Left ventricle myocardium superior (tissue), 1 donor: ENCODE results near the gene HIBADH. TPM values are rescaled to one million over a fixed set of nuclear protein-coding genes. Genes with fewer than 3 reads are reported as not detected.

ENCODE experiments used
- ATAC-seq: fragments of 200-7000 bp; cut with Tn5 transposase; one replicate; pipeline ENCODE4 v1.9.1; 2020; ENCODE audit warnings: mild to moderate bottlenecking, moderate library complexity
- DNase-seq: peaks from one replicate; pipeline ENCODE4 v3.0.0-alpha.2; 2020
- intact Hi-C: fragments of 100-400 bp; cut with micrococcal nuclease; formaldehyde crosslinking; loops from one replicate; pipeline ENCODE4 v1.11.0; 2022
- total RNA-seq: library from RNA; stranded (reverse); fragmentation: NEBNext Ultra II Directional; extraction: Animal tissue kit (Norgen Biotek cat#: 25700); gene quantifications from one replicate; pipeline ENCODE4 v1.2.1, GENCODE V29; 2021
- donor health status: DM: no; HTN: yes; CAD: no; lungs with severe emphysema.

HIBADH gene
- total RNA-seq, 1 donor from 2014 or later, result 109 TPM

- intact Hi-C loops, result loop anchor here (10.0 kb wide), 1 partner anchor 361 kb away; no protein-coding TSS in a partner anchor
- DNase-seq (no peak), ATAC-seq (no peak)
Measured at GRCh38 chr7:27575613-27576012, 87.1 kb downstream of the HIBADH start.

- ATAC-seq (no peak), DNase-seq (no peak)
- intact Hi-C loops, result no loop called here
Measured at GRCh38 chr7:27569106-27569505, 93.6 kb downstream of the HIBADH start.

GRCh38 chr7:27567266-27567665 is 95.4 kb downstream of the HIBADH start:
- intact Hi-C loops, result no loop called here
- ATAC-seq, result no peak
- DNase-seq, result no peak

GRCh38 chr7:27564881-27565482 is 97.7 kb downstream of the HIBADH start:
- DNase-seq, result no peak
- intact Hi-C loops, result no loop called here
- no peak for ATAC-seq

GRCh38 chr7:27560706-27561235 is 101.9 kb downstream of the HIBADH start:
- no peak for DNase-seq
- intact Hi-C loops, result no loop called here
- ATAC-seq, result no peak

- ATAC-seq (no peak), DNase-seq (no peak)
- intact Hi-C loops, result no loop called here
Measured at GRCh38 chr7:27555670-27556069, 107.0 kb downstream of the HIBADH start.

- no peak for ATAC-seq
- intact Hi-C loops, result no loop called here
- DNase-seq, result no peak
Measured at GRCh38 chr7:27554826-27555225, 107.9 kb downstream of the HIBADH start.

GRCh38 chr7:27553273-27553672 is 109.4 kb downstream of the HIBADH start:
- ATAC-seq, result no peak
- no peak for DNase-seq
- intact Hi-C loops, result no loop called here

- intact Hi-C loops, result no loop called here
- DNase-seq, result no peak
- no peak for ATAC-seq
Measured at GRCh38 chr7:27551803-27552400, 110.8 kb downstream of the HIBADH start.

- intact Hi-C loops, result no loop called here
- no peak for ATAC-seq
- no peak for DNase-seq
Measured at GRCh38 chr7:27549606-27550005, 113.1 kb downstream of the HIBADH start.

GRCh38 chr7:27548304-27548703 is 114.4 kb downstream of the HIBADH start:
- intact Hi-C loops, result no loop called here
- DNase-seq (no peak), ATAC-seq (no peak)

- intact Hi-C loops, result no loop called here
- ATAC-seq, result no peak
Measured at GRCh38 chr7:27547401-27547800, 115.3 kb downstream of the HIBADH start.

GRCh38 chr7:27546610-27547009 is 116.1 kb downstream of the HIBADH start:
- ATAC-seq, result no peak
- DNase-seq, result no peak
- intact Hi-C loops, result no loop called here

More at GRCh38 chr7:27547401-27547800, 115.3 kb downstream of the HIBADH start:
- DNase-seq, result no peak

GRCh38 chr7:27535795-27536194 is 126.9 kb downstream of the HIBADH start:
- ATAC-seq, result no peak
- no peak for DNase-seq
- intact Hi-C loops, result no loop called here

- ATAC-seq (no peak), DNase-seq (no peak)
- intact Hi-C loops, result no loop called here
Measured at GRCh38 chr7:27533652-27534081, 129.0 kb downstream of the HIBADH start.

GRCh38 chr7:27532314-27532713 is 130.4 kb downstream of the HIBADH start:
- DNase-seq, result no peak
- intact Hi-C loops, result no loop called here
- no peak for ATAC-seq

GRCh38 chr7:27527348-27527714 is 135.4 kb downstream of the HIBADH start:
- DNase-seq (no peak), ATAC-seq (no peak)
- intact Hi-C loops, result no loop called here

- intact Hi-C loops, result no loop called here
- ATAC-seq (no peak), DNase-seq (no peak)
Measured at GRCh38 chr7:27526611-27527347, 135.9 kb downstream of the HIBADH start.

GRCh38 chr7:27526131-27526530 is 136.6 kb downstream of the HIBADH start:
- intact Hi-C loops, result no loop called here
- no peak for ATAC-seq
- no peak for DNase-seq

GRCh38 chr7:27523321-27523720 is 139.4 kb downstream of the HIBADH start:
- no peak for ATAC-seq
- intact Hi-C loops, result no loop called here
- DNase-seq, result no peak
